Left lobe of liver (tissue), 2 donors: ENCODE data around the gene ZC3H18. TPM values are rescaled to one million over a fixed set of nuclear protein-coding genes. Genes with fewer than 3 reads are reported as not detected.

Source experiments
- ATAC-seq: fragments of 200-7000 bp; cut with Tn5 transposase; one replicate; pipeline ENCODE4 v1.9.1; 2020; ENCODE audit warnings: mild to moderate bottlenecking, moderate library complexity
- DNase-seq: peaks from one replicate; pipeline ENCODE4 v3.0.0-alpha.2; 2020; ENCODE audit warnings: low spot score
- total RNA-seq: library from RNA; stranded (reverse); gene quantifications from one replicate; pipeline ENCODE4 v1.2.1, GENCODE V29; 2021
- donor health status: DM: no; HTN: no; CAD: no; lungs with moderate emphysema.
- donor health status: DM: no; HTN: yes; CAD: no.

ZC3H18 gene
- total RNA-seq, 1 donor from 2014 or later, result 18.1 TPM

DNA sequence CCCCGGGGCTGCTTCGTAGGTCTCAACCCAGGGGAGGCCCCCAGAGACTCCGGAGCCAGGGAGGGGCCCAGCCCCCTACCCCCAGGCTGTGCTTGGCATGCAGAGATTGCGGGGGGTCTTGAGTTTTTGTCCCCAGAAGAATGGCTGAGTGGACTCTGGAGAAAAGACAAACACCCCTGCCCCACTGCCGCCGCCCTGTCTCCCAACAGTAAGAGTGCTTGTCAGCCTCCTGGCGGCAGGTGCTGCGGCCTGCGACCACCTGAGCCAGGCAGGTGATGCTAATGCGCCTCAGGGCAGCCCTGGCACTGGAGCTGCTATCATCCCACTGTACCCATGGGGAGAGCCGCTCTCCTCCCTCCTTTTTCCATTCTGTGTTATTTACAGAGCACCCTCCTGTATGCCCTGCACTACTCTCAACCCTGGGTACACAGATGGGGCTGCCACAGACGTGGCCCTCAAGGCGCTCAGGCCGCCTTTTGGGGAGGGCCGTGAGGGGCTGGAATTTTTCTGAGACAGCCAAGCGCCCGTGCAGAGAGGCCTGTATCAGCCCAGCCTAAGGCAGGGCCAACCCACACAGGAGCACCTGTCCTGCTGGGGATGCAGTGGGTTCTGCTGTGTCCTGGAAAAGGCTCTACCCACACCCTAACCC is 65.6 kb downstream of the ZC3H18 start:
- DNase-seq, result no peak
- no peak for ATAC-seq

DNA sequence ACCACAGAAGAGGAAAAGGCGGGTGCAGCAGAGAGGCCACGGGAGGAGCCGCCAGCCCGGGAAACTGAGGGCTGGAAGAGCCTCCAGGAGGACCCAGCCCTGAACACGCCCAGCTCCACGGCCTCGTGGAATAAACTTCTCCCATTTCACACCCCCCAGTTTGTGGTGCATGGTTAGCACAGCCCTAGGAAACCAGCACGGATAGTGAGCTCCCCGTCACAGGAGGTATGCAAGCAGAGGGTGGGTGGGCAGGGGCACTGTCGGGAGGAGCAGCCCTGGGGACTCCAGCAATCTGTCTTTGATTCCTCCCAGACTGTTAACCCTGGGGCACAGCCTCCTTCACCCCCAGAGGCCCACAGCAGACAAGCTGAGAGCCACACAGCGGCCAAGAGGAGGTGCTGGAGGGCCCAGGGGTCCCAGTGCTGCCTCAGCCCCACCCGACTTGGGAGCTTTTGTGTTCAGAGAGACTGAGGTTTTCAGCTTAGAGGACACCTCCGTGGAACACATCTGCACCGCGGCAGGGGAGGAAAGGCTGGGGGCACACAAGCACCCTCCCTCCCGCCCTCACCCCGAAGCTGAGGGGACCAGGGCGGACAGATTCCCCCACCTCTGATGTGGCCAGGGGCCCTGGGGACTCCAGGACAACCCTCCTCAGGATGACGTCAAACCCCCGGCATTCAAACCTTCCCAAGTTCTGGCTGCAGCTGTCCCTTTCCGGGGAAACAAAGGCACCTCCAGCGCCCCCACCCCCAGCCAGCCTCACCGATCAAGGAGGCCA is 66.5 kb downstream of the ZC3H18 start:
- ATAC-seq (no peak), DNase-seq (no peak)

DNA sequence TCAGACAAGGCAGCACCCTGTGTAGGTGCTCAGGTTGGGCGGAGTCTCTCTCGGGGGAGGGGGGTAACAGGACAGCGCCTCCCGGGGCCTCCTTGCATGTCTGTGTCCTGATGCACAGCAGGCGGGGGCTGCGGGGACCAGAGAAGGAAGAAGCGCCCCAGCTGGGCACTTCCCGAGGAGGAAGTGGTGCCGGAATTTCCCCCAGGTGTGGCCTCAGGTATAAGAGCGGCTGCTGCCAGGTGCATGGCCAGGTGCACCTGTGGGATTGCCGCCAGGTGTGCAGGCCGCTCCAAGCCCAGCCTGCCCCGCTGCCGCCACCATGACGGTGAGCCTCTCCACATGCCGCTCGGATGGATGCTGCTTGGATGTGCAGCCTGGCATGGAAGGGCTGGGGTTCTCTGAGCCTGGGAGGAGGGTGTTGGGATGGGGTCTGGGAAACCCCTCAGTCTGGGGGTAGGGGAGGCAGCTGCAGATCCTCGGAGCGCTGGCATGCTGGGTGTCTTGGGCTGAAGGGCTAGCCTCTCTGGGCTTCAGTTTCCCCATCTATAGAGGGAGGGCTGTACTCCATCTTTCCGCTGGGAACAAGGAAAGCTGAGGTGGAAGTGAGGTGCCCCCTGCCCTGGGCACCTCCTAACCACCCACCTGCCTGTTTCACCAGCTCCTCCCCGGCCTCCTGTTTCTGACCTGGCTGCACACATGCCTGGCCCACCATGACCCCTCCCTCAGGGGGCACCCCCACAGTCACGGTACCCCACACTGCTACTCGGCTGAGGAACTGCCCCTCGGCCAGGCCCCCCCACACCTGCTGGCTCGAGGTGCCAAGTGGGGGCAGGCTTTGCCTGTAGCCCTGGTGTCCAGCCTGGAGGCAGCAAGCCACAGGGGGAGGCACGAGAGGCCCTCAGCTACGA is 68.4 kb downstream of the ZC3H18 start, which contains the start of gene IL17C:
IL17C (plus strand) TSS at position 250 of the 908 bp plus-strand sequence; CDS start at position 320, 70 bp downstream.
- ATAC-seq (no peak), DNase-seq (no peak)

DNA sequence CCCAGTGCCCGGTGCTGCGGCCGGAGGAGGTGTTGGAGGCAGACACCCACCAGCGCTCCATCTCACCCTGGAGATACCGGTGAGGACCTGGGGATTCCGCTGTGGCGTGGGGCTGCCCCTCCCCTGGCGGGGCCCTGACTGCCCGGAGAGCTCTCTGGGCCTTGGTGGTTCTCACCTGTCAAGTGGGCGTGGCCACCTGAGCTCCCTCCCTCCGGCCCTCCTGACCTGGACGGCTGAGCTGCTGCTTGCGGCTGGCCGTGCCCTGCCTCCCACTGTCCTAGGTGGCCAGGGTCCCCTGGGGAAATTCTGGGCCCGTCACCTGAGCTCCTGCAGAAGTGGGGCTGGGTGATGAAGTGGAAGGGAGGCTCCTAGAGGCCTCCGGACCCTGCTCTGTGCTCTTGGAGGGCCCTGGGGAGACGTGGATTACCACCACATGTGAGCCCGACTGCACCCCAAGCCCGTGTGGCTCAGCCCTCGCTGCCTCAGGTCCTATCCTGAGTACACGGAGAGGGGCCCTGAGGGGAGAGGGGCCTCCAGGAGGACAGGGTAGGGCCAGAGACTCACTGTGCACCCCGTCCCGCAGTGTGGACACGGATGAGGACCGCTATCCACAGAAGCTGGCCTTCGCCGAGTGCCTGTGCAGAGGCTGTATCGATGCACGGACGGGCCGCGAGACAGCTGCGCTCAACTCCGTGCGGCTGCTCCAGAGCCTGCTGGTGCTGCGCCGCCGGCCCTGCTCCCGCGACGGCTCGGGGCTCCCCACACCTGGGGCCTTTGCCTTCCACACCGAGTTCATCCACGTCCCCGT is 69.2 kb downstream of the ZC3H18 start:
- ATAC-seq (peak; percentile 31), DNase-seq (no peak)

DNA sequence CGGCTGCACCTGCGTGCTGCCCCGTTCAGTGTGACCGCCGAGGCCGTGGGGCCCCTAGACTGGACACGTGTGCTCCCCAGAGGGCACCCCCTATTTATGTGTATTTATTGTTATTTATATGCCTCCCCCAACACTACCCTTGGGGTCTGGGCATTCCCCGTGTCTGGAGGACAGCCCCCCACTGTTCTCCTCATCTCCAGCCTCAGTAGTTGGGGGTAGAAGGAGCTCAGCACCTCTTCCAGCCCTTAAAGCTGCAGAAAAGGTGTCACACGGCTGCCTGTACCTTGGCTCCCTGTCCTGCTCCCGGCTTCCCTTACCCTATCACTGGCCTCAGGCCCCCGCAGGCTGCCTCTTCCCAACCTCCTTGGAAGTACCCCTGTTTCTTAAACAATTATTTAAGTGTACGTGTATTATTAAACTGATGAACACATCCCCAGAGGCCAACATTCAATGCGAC is 69.9 kb downstream of the ZC3H18 start:
- ATAC-seq, result no peak

DNA sequence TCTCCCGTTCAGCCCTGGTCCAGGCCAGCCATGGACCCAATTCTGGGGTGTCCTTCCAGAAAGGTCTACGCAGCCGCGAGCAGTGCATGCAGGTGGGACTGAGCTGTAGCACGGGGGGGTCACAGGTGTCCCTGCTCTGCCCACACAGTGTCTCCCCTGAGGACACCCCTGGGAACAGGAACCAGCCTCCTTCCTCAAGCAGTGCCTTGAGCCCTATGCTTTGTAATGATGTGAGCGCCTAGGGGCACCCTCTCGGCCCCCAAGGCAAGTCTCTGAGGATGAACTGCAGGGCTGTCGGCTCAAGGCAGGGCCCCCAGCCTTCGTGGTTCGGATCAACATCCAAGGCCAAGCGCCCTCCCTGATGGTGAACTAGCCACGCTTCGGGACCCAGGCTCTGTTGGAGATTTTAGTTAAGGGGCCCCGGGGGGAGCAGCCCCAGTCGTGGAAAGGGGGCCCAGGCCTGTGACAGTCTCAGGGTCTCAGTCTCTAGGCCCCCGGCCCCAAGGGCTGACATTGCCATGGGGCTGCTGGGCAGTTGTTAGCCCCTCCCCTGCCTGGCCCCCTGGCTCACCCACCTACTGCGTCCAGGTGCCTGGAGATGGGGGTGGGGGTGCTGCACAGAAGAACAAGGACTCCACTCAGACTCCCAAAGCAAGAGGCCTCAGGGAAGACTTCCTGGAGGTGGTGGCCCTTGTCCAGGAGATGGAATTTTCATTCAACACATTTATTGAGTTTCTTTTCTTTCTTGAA is 70.5 kb downstream of the ZC3H18 start:
- ATAC-seq (no peak), DNase-seq (no peak)

More for the DNA sequence above, 69.9 kb downstream of the ZC3H18 start:
- DNase-seq, result no peak

DNA sequence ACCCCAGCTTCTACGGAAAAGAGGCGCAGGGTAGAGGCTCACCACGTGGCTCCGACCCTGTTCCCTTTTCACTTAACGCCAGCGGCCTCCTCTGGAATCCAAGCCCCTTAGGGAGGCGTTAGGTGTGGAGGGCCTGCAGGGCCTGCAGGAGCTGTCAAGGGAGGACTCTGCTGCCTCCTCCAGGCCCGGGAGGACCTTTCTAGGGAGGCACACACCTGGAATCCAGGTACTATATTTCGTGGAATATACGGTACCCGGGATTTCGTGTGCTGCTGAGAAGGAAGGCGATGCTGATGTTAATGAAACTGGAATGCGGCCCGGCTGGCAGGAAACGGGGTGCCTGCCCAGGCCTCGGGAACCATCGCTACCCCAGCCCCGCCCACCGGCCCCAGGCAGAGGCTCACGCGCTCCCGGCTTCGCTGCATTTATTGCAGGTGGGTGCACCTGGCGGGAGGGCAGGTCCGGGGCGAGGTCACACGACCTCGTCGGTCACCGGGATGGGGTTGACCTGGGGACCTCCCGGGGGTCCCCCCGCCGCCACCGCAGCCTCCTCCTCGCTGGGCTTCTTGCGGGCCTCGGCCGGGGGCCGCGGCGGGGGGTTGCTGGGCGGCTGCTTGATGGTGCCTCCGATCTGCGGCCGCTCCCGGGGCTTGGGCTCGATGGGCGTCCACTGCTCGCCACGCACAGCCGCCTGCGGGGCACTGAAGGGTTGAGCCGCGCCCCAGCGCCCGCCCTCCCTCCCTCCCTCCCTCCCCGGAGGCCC is 72.9 kb downstream of the ZC3H18 start:
- DNase-seq, result no peak
- ATAC-seq, result no peak

DNA sequence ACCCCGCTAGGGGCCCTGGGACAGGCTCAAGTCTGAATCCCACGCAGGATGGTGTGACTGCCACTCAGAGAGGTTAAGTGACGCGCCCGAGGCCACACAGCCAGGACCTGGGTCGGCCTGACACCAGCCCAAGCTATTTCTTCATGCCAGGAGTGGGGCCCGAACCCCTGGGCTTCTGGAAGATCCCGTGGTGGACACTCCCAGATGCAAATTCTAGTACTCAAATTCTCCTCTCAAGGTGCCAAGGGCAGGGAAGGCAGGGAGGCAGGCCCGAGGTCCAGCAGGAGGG is 73.4 kb downstream of the ZC3H18 start:
- ATAC-seq (no peak), DNase-seq (no peak)

DNA sequence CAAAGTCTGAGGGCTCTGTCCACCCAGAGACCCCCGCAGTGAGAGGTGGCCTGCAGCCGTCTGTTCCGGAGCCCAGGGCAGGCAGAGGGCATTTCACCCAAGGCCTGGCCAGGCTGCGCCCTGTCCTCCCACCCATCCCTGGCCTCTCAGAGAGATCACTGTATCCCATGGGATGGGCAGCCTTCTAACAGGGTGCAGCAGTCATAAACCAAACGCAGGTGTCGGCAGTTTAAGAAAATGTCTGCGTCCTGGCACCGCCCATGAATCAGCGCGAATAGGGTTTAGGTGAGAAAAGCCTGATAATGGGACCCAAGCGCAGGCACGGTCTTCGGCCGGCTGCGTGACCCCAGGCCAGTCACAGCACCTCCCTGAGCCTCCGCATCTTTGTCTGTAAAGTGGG is 75.3 kb downstream of the ZC3H18 start:
- ATAC-seq (no peak), DNase-seq (no peak)

DNA sequence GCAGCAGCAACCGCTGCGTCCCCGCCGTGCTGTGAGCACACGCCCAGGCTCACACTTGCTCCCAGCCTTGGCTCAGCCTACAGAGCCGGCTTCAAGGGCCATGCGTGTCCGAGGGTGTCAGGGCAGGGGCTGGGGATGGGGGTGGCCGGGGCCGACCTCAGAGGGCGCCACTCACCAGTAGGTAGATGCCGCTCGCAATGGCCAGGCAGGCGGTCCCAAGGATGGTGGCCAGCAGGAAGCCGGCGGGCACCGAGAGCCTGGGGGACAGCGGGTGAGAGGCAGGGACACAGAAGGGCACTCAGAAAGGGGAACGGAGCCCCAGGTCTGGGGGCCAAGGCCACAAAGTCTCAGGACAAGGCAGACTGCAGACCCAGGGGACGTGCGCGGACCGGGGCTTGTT is 75.7 kb downstream of the ZC3H18 start:
- DNase-seq (no peak), ATAC-seq (no peak)

DNA sequence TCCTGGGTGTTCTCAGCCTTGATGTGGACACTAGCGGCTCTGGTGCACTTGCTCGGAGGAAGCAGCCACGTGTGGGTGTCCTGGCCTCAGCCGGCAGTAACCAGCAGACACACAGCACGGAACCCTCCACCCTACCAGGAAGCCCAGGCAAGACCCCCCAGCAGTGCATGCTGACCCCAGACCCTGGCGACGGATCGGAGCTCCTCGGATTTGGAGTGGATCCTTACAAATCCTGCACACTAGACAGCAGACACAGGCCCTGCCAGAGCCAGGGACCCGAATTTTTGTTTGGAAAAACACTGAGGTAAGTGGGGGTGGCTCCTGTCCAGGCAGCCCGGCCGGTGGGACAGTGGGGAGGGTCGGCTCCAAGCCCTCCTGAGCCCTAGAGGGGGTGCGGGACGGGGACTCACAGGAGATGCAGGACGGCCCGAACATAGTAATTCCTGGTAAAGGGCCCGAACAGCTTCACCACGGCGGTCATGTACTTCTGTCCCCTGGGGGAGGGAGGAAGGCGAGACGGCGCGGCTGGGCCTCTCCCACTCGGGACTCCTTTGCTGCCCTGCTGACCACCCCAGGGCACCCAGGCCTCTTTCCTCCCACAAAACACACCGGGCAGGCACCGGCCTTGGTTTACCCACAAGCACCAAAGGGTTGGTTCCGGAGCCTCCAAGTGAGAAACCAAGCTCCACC is 76.3 kb downstream of the ZC3H18 start:
- DNase-seq, result no peak
- no peak for ATAC-seq

DNA sequence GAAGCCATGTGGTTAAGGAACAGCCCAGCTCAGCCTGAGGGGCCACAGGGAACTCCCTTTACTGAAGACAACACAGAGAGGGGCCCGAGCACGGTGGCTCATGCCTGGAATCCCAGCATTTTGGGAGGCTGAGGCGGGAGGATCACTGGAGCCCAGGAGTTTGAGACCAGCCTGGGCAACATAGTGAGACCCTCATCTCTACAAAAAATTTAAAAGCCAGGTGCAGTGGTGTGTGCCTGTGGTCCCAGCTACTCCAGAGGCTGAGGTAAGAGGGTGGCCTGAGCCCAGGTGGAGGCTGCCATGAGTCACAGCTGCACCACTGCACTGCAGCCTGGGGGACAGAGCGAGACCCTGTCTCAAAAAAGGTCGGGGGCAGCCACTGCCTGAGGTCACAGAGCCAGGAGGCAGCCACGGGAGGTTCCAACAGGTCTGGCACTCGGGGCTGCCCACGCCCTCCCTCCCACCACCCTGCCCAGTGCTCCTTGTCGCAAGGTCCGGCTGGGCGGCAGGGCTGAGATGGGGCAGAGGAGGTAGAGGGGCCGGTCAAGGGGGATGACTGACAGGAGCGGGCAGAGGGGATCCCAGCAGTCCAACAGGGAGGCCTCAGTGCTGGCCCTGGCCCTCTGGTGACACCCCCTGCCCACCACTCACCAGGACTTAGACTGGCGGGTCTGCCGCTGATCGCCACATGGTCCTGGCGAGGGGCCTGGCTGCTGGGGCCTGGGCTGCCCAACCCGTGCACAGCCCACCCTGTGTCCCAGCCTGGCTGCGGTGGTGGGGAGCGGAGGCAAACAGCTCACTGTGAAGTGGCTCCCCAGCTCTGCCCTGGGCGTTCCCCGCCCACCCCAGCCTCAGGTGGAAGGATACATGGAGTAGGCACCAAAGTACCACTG is 77.2 kb downstream of the ZC3H18 start:
- DNase-seq, result no peak

DNA sequence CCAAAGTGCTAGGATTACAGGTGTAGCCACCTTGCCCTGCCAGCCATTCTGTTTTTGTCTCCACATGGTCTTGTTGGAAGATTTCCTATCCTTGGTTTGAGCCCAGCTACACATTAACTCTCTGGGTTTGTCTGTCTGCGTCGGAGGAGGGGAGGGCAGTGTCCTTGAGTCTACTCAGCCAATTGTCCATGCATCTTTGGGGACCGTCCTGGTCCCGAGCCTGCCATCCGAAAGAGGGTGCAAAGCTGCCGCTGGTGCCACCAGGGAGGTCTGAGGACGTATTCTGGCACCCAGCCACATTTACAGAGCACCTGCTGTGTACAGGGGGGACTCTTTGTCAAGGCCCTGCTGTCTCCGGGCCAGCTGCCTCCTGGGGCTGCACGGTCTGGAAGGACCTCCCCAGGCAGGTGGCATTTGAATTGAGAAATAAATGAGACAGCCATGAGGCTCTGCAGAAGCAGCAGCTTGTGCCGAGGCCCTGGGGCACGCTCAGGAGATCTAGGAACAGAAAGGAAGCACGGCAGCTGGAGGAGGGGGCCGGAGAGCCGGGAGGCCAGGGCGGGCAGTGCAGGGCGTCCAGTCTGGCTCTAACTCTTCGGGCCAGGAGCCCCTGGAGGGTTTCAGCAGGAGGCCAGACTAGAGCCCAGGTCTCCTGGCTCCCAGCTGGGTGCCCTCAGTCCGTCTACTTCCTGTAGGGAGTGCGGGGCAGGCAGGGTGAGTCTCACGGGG is 79.2 kb downstream of the ZC3H18 start:
- ATAC-seq (no peak), DNase-seq (no peak)

More for the DNA sequence above, 77.2 kb downstream of the ZC3H18 start:
- ATAC-seq, result no peak

DNA sequence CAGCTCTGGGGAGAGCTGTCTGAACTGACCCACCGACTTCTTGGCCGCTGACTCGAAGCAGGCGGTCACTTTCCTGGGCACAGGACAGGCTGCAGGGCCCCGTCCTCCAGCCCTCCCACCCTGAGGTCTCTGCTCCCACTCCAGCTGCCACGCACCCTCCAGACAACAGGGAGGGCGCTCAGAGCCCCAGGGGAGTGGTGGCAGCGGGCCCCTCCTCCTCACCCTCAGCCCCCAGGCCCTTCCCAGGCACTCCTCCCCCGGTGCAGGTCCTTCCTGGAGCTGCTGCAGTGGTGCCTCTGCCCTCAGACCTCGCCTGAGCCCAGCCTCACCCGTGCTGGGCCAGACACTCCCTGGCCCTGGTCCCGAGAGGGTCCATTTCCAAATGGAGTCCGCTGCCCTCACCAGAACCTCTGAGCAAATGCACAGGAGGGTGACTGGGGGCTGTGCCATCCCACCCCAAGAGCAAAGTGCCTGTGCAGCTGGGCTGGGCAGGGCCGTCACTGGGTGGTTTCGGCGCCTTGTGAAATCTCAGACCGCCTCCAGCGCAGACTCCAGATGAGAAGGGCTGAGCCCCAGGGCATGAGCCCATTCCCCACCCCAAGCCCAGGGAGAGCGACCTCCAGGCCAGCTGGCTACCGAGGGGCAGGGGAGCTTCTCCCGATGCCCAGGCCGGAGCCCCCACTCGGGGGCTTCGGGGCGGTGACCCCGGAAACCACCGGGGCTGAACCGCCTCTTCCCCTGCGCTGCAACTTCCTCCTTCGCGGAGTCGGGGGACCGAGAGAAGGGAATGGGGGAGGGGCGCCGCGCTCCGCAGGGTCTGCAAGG is 79.9 kb downstream of the ZC3H18 start:
- no peak for DNase-seq
- peak; percentile 16 for ATAC-seq

DNA sequence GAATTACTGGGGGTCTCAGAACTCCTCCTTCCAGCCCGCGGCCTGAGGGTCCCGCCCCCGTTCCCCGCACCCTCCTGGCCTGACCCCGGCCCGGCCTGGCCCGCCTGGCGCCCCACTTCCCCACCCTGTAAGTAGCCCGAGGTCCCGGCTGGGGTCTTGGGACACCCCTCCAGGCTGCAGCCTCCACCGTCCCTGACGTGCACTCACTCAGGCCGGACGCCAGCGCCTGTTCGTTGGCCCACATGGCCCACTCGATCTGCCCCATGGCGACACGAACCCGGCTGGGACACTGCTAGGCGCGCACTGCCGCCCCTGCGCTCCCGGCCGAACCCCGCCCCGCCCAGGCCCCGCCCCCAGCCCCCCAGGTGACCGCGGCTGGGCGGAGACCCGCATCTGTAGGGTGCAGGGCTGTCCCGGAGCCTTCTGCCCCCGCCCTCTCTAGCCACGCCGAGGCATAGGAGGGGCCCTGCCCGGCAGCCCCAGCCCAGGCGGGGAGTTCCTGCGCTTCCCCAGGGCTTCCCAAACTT is 80.6 kb downstream of the ZC3H18 start, which contains the start of gene CYBA:
CYBA (minus strand) TSS at position 305 of the 527 bp plus-strand sequence; CDS start at position 265, 40 bp downstream.
- peak; percentile 70 for DNase-seq
- ATAC-seq, result peak; percentile 76
